Thyroid gland (tissue), 4 donors: ENCODE data around the gene CUTA.

Source experiments
- CTCF ChIP-seq, 6 experiments: fragments of 200-600 bp in 3 of 6; fragments of 450-650 bp in 3 of 6; sonication (generic) in 3 of 6; IDR thresholded peaks; one replicate each; pipeline ENCODE4 v1.5.1; 2016 to 2019; ENCODE audit warnings: antibody characterized with exemption in 6 of 6, mild to moderate bottlenecking in 2 of 6, inconsistent platforms in 1 of 6, moderate library complexity in 1 of 6
- POLR2A ChIP-seq, 2 donors: fragments of 450-650 bp; IDR thresholded peaks; one replicate each; pipeline ENCODE4 v1.6.1; 2017; ENCODE audit warnings: antibody characterized with exemption in 2 of 2, mild to moderate bottlenecking in 2 of 2, moderate library complexity in 1 of 2

- no peak for TF ChIP-seq POLR2A (IDR thresholded peaks at IDR 0.05)
- TF ChIP-seq CTCF (IDR thresholded peaks at IDR 0.05) = no peak
Measured at GRCh38 chr6:33424855-33425667, 7.2 kb upstream of the CUTA start.
